Activated CD4-positive, alpha-beta T cell treated with anti-CD3 and anti-CD28 coated beads, Interleukin-2, amount 50 U/mL, for 48 hours (primary cell): ENCODE results near the gene ACTL6B.

Source experiments
- DNase-seq, 2 experiments: peaks; one replicate each; pipeline ENCODE4 v3.0.0-alpha.2; 2020

ACTL6B gene

GRCh38 chr7:100626530-100627237 lies 29.6 kb downstream of the ACTL6B start:
- peak; percentile 90 to 91 for DNase-seq

- no peak for DNase-seq
These were observed 30.2 kb downstream of the ACTL6B start for GRCh38 chr7:100626055-100626454.

GRCh38 chr7:100623951-100624824 lies 32.1 kb downstream of the ACTL6B start:
- no peak for DNase-seq

GRCh38 chr7:100621554-100621953 lies 34.7 kb downstream of the ACTL6B start:
- no peak for DNase-seq

GRCh38 chr7:100620804-100621203 lies 35.4 kb downstream of the ACTL6B start:
- DNase-seq, result no peak

GRCh38 chr7:100620239-100620638 lies 36.0 kb downstream of the ACTL6B start:
- no peak for DNase-seq

- no peak for DNase-seq
These were observed 41.9 kb downstream of the ACTL6B start for GRCh38 chr7:100614308-100614861.

GRCh38 chr7:100613412-100614175 lies 42.7 kb downstream of the ACTL6B start:
- DNase-seq, result no peak

GRCh38 chr7:100612730-100613390 lies 43.4 kb downstream of the ACTL6B start:
- no peak for DNase-seq

- DNase-seq, result peak; percentile 99
These were observed 44.1 kb downstream of the ACTL6B start, which contains the start of gene MOSPD3 for GRCh38 chr7:100611983-100612729. Gene MOSPD3 (plus strand): TSS chr7:100612540. CDS start chr7:100612792, 252 bp downstream.

GRCh38 chr7:100609958-100610357 lies 46.3 kb downstream of the ACTL6B start:
- DNase-seq, result no peak

- no peak for DNase-seq
These were observed 49.1 kb downstream of the ACTL6B start for GRCh38 chr7:100607111-100607510.

- DNase-seq, result no peak
These were observed 49.9 kb downstream of the ACTL6B start for GRCh38 chr7:100606313-100606712.

- peak; percentile 61 to 70 for DNase-seq
These were observed 51.0 kb downstream of the ACTL6B start for GRCh38 chr7:100604976-100605911.

- DNase-seq, result peak; percentile 79 to 84
These were observed 51.9 kb downstream of the ACTL6B start for GRCh38 chr7:100604028-100604975.

- DNase-seq, result no peak
These were observed 52.6 kb downstream of the ACTL6B start for GRCh38 chr7:100603726-100604027.

- no peak for DNase-seq
These were observed 53.1 kb downstream of the ACTL6B start for GRCh38 chr7:100602889-100603725.

- DNase-seq, result no peak
These were observed 55.6 kb downstream of the ACTL6B start for GRCh38 chr7:100600730-100601038.
